Activated naive CD8-positive, alpha-beta T cell treated with anti-CD3 and anti-CD28 coated beads, Interleukin-2, amount 10 ng/mL, durations not matched to agents 7 days and 5 days (primary cell): Measurements from ENCODE around the gene TARM1. TPM values are rescaled to one million over a fixed set of nuclear protein-coding genes. Genes with fewer than 3 reads are reported as not detected.

Experiments
- total RNA-seq, 2 experiments: library from RNA; stranded (reverse); gene quantifications; one replicate each; pipeline ENCODE4 v1.2.3, GENCODE V29; 2021

TARM1 gene
- total RNA-seq, 2 experiments from 2014 or later = not detected

Other genes starting within 250 kb of the TARM1 start
- gene MYADM, start 213.5 kb downstream of the TARM1 start, total RNA-seq = 10 to 100 TPM; 76.3 to 77.3 TPM
- gene PRKCG, start 199.2 kb downstream of the TARM1 start, total RNA-seq = not detected
- gene CACNG7, start 172.1 kb downstream of the TARM1 start, total RNA-seq = not detected
- not detected for gene CACNG8, start 118.4 kb downstream of the TARM1 start, total RNA-seq
- gene CACNG6, start 89.7 kb downstream of the TARM1 start, total RNA-seq = not detected
- not detected for gene VSTM1, start 17.5 kb downstream of the TARM1 start, total RNA-seq
- 1 to 10 TPM in 1 of 2 experiments, under 1 TPM in 1; 0.96 to 1.5 TPM for gene OSCAR, start 19.4 kb upstream of the TARM1 start, total RNA-seq
- gene NDUFA3, start 21.5 kb upstream of the TARM1 start, total RNA-seq = 100 to 1,000 TPM; 134 to 135 TPM
- 10 to 100 TPM; 37.9 to 43.3 TPM for gene TFPT, start 34.3 kb upstream of the TARM1 start, total RNA-seq
- 10 to 100 TPM; 66.3 to 69.3 TPM for gene PRPF31, start 34.4 kb upstream of the TARM1 start, total RNA-seq
- 10 to 100 TPM; 60.0 to 72.3 TPM for gene CNOT3, start 56.4 kb upstream of the TARM1 start, total RNA-seq
- gene LENG1, start 78.4 kb upstream of the TARM1 start, total RNA-seq = 10 to 100 TPM; 10.2 to 12.8 TPM
- gene TMC4, start 91.8 kb upstream of the TARM1 start, total RNA-seq = 1 to 10 TPM; 1.7 to 3.0 TPM
- gene MBOAT7, start 108.2 kb upstream of the TARM1 start, total RNA-seq = 10 to 100 TPM; 49.0 to 52.2 TPM
- 10 to 100 TPM; 16.3 to 17.4 TPM for gene TSEN34, start 109.9 kb upstream of the TARM1 start, total RNA-seq
- gene RPS9, start 119.5 kb upstream of the TARM1 start, total RNA-seq = 1,000 to 10,000 TPM; 1,098 to 1,155 TPM
- 1 to 10 TPM in 1 of 2 experiments, under 1 TPM in 1; 0.74 to 1.3 TPM for gene LILRB3, start 141.6 kb upstream of the TARM1 start, total RNA-seq
- under 1 TPM; 0.60 to 0.64 TPM for gene LILRA6, start 161.4 kb upstream of the TARM1 start, total RNA-seq
- under 1 TPM; 0.28 to 0.36 TPM for gene LILRB5, start 175.9 kb upstream of the TARM1 start, total RNA-seq
- gene LILRB2, start 199.7 kb upstream of the TARM1 start, total RNA-seq = under 1 TPM; 0.55 to 0.57 TPM
- not detected for gene LILRA5, start 231.8 kb upstream of the TARM1 start, total RNA-seq